KBM-7 (cell line): ENCODE data around the gene VPS51.

Source experiments
- DNase-seq: peaks from one replicate; pipeline ENCODE4 v3.0.0-alpha.2; 2015
- in situ Hi-C: fragments of 300-500 bp; cut with MboI; formaldehyde crosslinking; loops from 2 replicates; pipeline ENCODE4 v1.14.3; 2020; ENCODE audit warnings: low sequenced_read_pairs, low pct_unique_long_range_greater_than_20kb, mixed read lengths

The VPS51 gene

GRCh38 chr11:65095974-65096806, at the start of gene VPS51:
VPS51 (plus strand) TSS chr11:65096214; CDS start chr11:65096251, 37 bp downstream.
- DNase-seq: peak; percentile 91
- in situ Hi-C loops: no loop called here

GRCh38 chr11:65047581-65048422, 48.2 kb upstream of the VPS51 start:
- in situ Hi-C loops: no loop called here
- no peak for DNase-seq

GRCh38 chr11:65051398-65051858, 44.6 kb upstream of the VPS51 start:
- in situ Hi-C loops: no loop called here
- DNase-seq: no peak

- in situ Hi-C loops: no loop called here
- DNase-seq: no peak
Observed at GRCh38 chr11:65053827-65054508, 42.0 kb upstream of the VPS51 start.

GRCh38 chr11:65055538-65055937, 40.5 kb upstream of the VPS51 start:
- no peak for DNase-seq
- in situ Hi-C loops: no loop called here

GRCh38 chr11:65056999-65057398, 39.0 kb upstream of the VPS51 start:
- no peak for DNase-seq
- in situ Hi-C loops: no loop called here

GRCh38 chr11:65057526-65057925, 38.5 kb upstream of the VPS51 start:
- in situ Hi-C loops: no loop called here
- DNase-seq: no peak

GRCh38 chr11:65058012-65058411, 38.0 kb upstream of the VPS51 start:
- in situ Hi-C loops: no loop called here
- no peak for DNase-seq

- in situ Hi-C loops: no loop called here
- DNase-seq: no peak
Observed at GRCh38 chr11:65058419-65059054, 37.5 kb upstream of the VPS51 start, which contains the start of gene NAALADL1. NAALADL1 (minus strand) TSS chr11:65058553; CDS start chr11:65058521, 32 bp downstream.

GRCh38 chr11:65059523-65059922, 36.5 kb upstream of the VPS51 start:
- DNase-seq: no peak

GRCh38 chr11:65059959-65060824, 35.8 kb upstream of the VPS51 start:
- in situ Hi-C loops: no loop called here
- no peak for DNase-seq

More at GRCh38 chr11:65059523-65059922, 36.5 kb upstream of the VPS51 start:
- in situ Hi-C loops: no loop called here

GRCh38 chr11:65060913-65061408, 35.1 kb upstream of the VPS51 start:
- in situ Hi-C loops: no loop called here
- DNase-seq: no peak

- in situ Hi-C loops: no loop called here
- no peak for DNase-seq
Observed at GRCh38 chr11:65063532-65063931, 32.5 kb upstream of the VPS51 start.

GRCh38 chr11:65064847-65065240, 31.2 kb upstream of the VPS51 start:
- DNase-seq: no peak
- in situ Hi-C loops: no loop called here

- in situ Hi-C loops: no loop called here
Observed at GRCh38 chr11:65065851-65066250, 30.2 kb upstream of the VPS51 start.

GRCh38 chr11:65066315-65066714, 29.7 kb upstream of the VPS51 start:
- in situ Hi-C loops: no loop called here
- DNase-seq: no peak

More at GRCh38 chr11:65065851-65066250, 30.2 kb upstream of the VPS51 start:
- DNase-seq: no peak

GRCh38 chr11:65066805-65067291, 29.2 kb upstream of the VPS51 start:
- no peak for DNase-seq

GRCh38 chr11:65067446-65067845, 28.6 kb upstream of the VPS51 start:
- DNase-seq: no peak
- in situ Hi-C loops: no loop called here

More at GRCh38 chr11:65066805-65067291, 29.2 kb upstream of the VPS51 start:
- in situ Hi-C loops: no loop called here
